Liver (tissue), 2 donors: ENCODE measurements around the gene DHX40.

Source experiments
- FOXA1 ChIP-seq: IDR thresholded peaks from 2 replicates; pipeline ENCODE4 v1.6.1; 2016; ENCODE audit warnings: antibody characterized with exemption
- MAX ChIP-seq: IDR thresholded peaks from 2 replicates; pipeline ENCODE4 v1.6.1; 2016; ENCODE audit warnings: antibody characterized with exemption
- TAF1 ChIP-seq: conservative IDR thresholded peaks from 2 replicates; pipeline ENCODE4 v1.6.1; 2016; ENCODE audit warnings: antibody characterized with exemption, mild to moderate bottlenecking
- donor health status: healthy.

- TF ChIP-seq FOXA1, result no peak
- no peak for TF ChIP-seq MAX
- no peak for TF ChIP-seq TAF1
Observed at GRCh38 chr17:59601130-59601529, 35.7 kb downstream of the DHX40 start.
